Measurements from ENCODE around the gene FMN1.

- TF ChIP-seq POLR2AphosphoS5 (IDR thresholded peaks at IDR 0.05; ENCODE audit: borderline replicate concordance, low read depth, low read length) = no peak
- TF ChIP-seq EZH2 (IDR thresholded peaks at IDR 0.05) = no peak
Observed at GRCh38 chr15:32967521-32967920, 227.0 kb downstream of the FMN1 start.

Data from SK-N-MC (cell line).